Peyer's patch (tissue), 4 donors: ENCODE measurements around the gene PSMD14. TPM values are rescaled to one million over a fixed set of nuclear protein-coding genes. Genes with fewer than 3 reads are reported as not detected.
"Not testable (repeated sequence)": the region's sequence is repeated elsewhere in the genome, so short reads cannot be mapped to it uniquely, and the experiment has no call there.

ENCODE experiments used
- DNase-seq, 3 donors: peaks; one replicate each; pipeline ENCODE4 v3.0.0-alpha.2; 2017 to 2019
- H3K27ac ChIP-seq, 4 donors: fragments of 200-600 bp; sonication (generic); one replicate each; pipeline ENCODE4 v1.5.1; 2016 to 2019
- H3K27me3 ChIP-seq, 2 donors: fragments of 200-600 bp; sonication (generic); one replicate each; pipeline ENCODE4 v1.5.1; 2019
- H3K36me3 ChIP-seq, 3 donors: fragments of 200-600 bp; sonication (generic); one replicate each; pipeline ENCODE4 v1.5.1; 2016 to 2019
- H3K4me1 ChIP-seq, 4 donors: fragments of 200-600 bp; sonication (generic); one replicate each; pipeline ENCODE4 v1.5.1; 2016 to 2019
- H3K4me3 ChIP-seq, 4 donors: fragments of 200-600 bp; sonication (generic); 1 replicate in 3 of 4; 2 replicates in 1 of 4; pipeline ENCODE4 v1.5.1; 2016 to 2019; ENCODE audit warnings: mild to moderate bottlenecking in 1 of 4
- H3K9me3 ChIP-seq, 4 donors: fragments of 200-600 bp; sonication (generic); one replicate each; pipeline ENCODE4 v1.5.1; 2016 to 2019; ENCODE audit warnings: mild to moderate bottlenecking in 1 of 4
- POLR2A ChIP-seq, 2 donors: fragments of 450-650 bp; IDR thresholded peaks; one replicate each; pipeline ENCODE4 v1.5.1; 2017; ENCODE audit warnings: antibody characterized with exemption in 2 of 2, mild to moderate bottlenecking in 2 of 2, moderate library complexity in 2 of 2
- total RNA-seq, 4 donors: library from RNA; depleted of rRNA; stranded (reverse); fragments of >200 nt; gene quantifications; one replicate each; pipeline ENCODE4 v1.1.0, GENCODE V29; 2016
- TF ChIP-seq, protein P1 (sequence below), 6 experiments: fragments of 450-650 bp in 4 of 6; fragments of 200-600 bp in 2 of 6; sonication (generic) in 1 of 6; IDR thresholded peaks; one replicate each; pipeline ENCODE4 v1.5.1; 2017 to 2019; ENCODE audit warnings: antibody characterized with exemption in 6 of 6, mild to moderate bottlenecking in 3 of 6, moderate library complexity in 1 of 6

Gene PSMD14
- total RNA-seq, 4 donors from 2014 or later, result 22.3 to 35.1 (median 24.6) TPM

DNA sequence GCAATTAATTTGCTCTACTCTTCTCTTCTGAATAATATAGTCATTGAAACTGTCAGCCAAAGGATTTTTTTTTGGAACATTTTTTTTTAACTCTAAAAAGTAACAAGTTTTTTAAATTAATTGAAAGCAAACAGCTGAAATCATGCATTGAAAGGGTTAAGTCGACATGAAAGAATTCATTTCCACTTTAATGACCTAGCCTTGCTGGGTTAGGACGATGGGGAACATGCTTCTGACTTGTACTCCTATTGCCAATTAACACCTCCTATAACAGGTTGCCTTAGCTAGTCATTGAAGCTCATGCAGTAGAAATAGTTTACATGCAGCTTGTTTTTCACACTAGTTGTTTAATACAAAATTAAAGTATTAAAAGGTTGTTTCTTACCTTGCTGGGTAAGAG, 47.8 kb downstream of the PSMD14 start:
- H3K36me3 ChIP-seq, result no peaks in the 10 kb centered on the region
- DNase-seq, result no peak
- H3K9me3 ChIP-seq, result no peaks in the 10 kb centered on the region
- H3K27ac ChIP-seq, result no peak overlapping the region
- TF ChIP-seq POLR2A (IDR thresholded peaks at IDR 0.05), result no peak
- TF ChIP-seq, protein P1, sequence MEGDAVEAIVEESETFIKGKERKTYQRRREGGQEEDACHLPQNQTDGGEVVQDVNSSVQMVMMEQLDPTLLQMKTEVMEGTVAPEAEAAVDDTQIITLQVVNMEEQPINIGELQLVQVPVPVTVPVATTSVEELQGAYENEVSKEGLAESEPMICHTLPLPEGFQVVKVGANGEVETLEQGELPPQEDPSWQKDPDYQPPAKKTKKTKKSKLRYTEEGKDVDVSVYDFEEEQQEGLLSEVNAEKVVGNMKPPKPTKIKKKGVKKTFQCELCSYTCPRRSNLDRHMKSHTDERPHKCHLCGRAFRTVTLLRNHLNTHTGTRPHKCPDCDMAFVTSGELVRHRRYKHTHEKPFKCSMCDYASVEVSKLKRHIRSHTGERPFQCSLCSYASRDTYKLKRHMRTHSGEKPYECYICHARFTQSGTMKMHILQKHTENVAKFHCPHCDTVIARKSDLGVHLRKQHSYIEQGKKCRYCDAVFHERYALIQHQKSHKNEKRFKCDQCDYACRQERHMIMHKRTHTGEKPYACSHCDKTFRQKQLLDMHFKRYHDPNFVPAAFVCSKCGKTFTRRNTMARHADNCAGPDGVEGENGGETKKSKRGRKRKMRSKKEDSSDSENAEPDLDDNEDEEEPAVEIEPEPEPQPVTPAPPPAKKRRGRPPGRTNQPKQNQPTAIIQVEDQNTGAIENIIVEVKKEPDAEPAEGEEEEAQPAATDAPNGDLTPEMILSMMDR (IDR thresholded peaks at IDR 0.05), result no peak
- H3K4me3 ChIP-seq, result no peak overlapping the region
- no peaks in the 10 kb centered on the region for H3K27me3 ChIP-seq
- peaks cover 0 to 5% (median 0%) of the 10 kb centered on the region in 4 donors for H3K4me1 ChIP-seq

DNA sequence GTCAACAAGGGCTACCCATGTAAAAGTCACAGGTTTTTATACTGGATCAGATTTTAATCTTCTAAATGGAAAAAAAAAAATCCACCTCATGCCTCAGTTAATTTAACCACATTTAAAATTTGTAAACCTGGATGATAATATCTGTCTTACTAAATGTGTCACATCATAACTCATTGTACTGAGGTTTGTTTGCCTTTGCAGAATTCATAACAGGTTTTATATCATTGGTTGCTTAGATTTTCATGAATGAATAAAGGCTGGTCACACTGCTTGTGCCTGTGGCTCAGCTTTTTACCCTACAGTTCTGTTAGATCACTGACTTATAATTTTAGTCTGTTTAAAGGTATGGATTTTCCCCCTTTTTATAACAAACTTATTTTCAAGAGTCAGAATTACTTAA, 48.9 kb downstream of the PSMD14 start:
- no peaks in the 10 kb centered on the region for H3K36me3 ChIP-seq
- peaks cover 0 to 5% (median 0%) of the 10 kb centered on the region in 4 donors for H3K4me1 ChIP-seq
- no peaks in the 10 kb centered on the region for H3K27me3 ChIP-seq
- no peak overlapping the region for H3K27ac ChIP-seq
- DNase-seq, result no peak
- H3K4me3 ChIP-seq, result no peak overlapping the region
- TF ChIP-seq POLR2A (IDR thresholded peaks at IDR 0.05), result no peak
- peaks cover 0 to 6% (median 0%) of the 10 kb centered on the region in 4 donors for H3K9me3 ChIP-seq

DNA sequence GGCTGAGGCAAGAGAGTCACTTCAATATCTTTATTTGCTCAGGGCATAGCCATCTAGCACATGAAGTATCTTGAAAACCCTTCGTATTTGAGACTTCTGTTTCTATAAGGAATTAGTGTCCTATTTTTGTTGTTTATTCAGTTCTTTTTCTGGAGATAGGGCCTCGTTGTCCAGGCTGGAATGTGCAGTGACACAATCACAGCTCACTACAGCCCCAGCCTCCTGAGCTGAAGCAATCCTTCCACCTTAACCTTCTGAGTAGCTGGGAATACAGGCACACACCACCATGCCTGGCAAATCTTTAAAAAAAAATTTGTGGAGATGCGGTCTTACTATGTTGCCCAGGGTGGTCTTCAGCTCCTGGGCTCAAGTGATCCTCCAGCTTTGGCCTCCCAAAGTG, 50.6 kb downstream of the PSMD14 start:
- Histone ChIP-seq H3K4me3 (no peak overlapping the region), H3K4me1 (no peaks in the 10 kb centered on the region), H3K9me3 (peaks cover 0 to 17% (median 0%) of the 10 kb centered on the region in 4 donors), H3K36me3 (no peaks in the 10 kb centered on the region), H3K27ac (no peak overlapping the region), H3K27me3 (no peaks in the 10 kb centered on the region)
- DNase-seq, result no peak
- TF ChIP-seq, protein P1 (IDR thresholded peaks at IDR 0.05), result no peak
- no peak for TF ChIP-seq POLR2A (IDR thresholded peaks at IDR 0.05)

- H3K27ac ChIP-seq, H3K36me3 ChIP-seq, DNase-seq, H3K27me3 ChIP-seq, H3K4me1 ChIP-seq, H3K4me3 ChIP-seq: not testable (repeated sequence)
- peaks cover 0 to 17% (median 0%) of the 10 kb centered on the region in 4 donors for H3K9me3 ChIP-seq
Observed at GRCh38 chr2:161360095-161360654, 52.0 kb downstream of the PSMD14 start.

- Histone ChIP-seq H3K36me3 (no peaks in the 10 kb centered on the region), H3K4me1 (no peaks in the 10 kb centered on the region), H3K27me3 (no peaks in the 10 kb centered on the region), H3K9me3 (peaks cover 0 to 17% (median 0%) of the 10 kb centered on the region in 4 donors), H3K27ac (no peak overlapping the region), H3K4me3 (no peak overlapping the region)
- DNase-seq, result no peak
- TF ChIP-seq, protein P1 (IDR thresholded peaks at IDR 0.05), result no peak
- TF ChIP-seq POLR2A (IDR thresholded peaks at IDR 0.05), result no peak
Observed at GRCh38 chr2:161362568-161363166, 54.4 kb downstream of the PSMD14 start.

GRCh38 chr2:161367675-161368074, 59.5 kb downstream of the PSMD14 start:
- DNase-seq, result no peak
- Histone ChIP-seq H3K27me3 (no peaks in the 10 kb centered on the region), H3K36me3 (peaks cover 0 to 20% (median 0%) of the 10 kb centered on the region in 3 donors), H3K4me1 (no peaks in the 10 kb centered on the region), H3K9me3 (peaks cover 0 to 5% (median 0%) of the 10 kb centered on the region in 4 donors), H3K4me3 (no peak overlapping the region), H3K27ac (no peak overlapping the region)
- no peak for TF ChIP-seq POLR2A (IDR thresholded peaks at IDR 0.05)
- TF ChIP-seq, protein P1 (IDR thresholded peaks at IDR 0.05), result no peak
